HG03045 (cell line): ENCODE measurements around the gene TMEM178B.
"Not testable (repeated sequence)": the region's sequence is repeated elsewhere in the genome, so short reads cannot be mapped to it uniquely, and the experiment has no call there.

ENCODE experiments used
- ATAC-seq: cut with Tn5 transposase; IDR thresholded peaks from one replicate; pipeline ENCODE4 v1.9.1; 2021; ENCODE audit warnings: mild to moderate bottlenecking, moderate library complexity; ENCODE audit not compliant: unreplicated experiment

The TMEM178B gene

DNA sequence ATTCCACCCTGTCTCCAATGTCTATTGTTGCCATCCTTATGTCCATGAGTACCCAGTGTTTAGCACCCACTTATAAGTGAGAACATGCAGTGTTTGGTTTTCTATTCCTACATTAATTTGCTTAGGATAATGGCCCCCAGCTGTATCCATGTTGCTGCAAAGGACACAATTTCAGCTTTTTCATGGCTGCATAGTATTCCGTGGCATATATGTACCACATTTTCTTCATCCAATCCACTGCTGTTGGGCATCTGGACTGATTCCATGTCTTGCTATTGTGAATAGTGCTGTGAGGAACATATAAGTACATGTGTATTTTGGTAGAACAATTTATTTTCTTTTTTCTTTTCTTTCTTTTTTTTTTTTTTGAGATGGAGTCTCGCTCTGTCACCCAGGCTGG, 68.2 kb downstream of the TMEM178B start:
- no peak for ATAC-seq

- no peak for ATAC-seq
Measured at GRCh38 chr7:141144921-141145629, 71.2 kb downstream of the TMEM178B start.

DNA sequence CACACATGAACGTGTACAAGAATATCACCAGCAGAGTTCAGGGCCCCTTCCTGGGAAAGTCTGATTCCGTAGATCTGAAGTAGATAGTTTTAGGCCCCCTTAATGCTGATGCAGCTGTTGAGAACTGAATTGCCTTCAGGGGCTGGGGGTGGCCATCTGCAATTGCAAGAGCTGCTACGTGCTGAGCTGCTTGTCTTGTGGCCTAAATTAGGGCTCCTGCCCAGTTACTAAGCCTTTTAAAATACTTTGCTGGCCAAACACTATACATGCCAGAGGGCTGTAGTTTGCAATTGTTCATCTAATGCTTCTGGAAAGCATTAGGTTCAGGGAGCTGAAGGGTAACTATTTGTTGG, 71.7 kb downstream of the TMEM178B start:
- ATAC-seq, result no peak

DNA sequence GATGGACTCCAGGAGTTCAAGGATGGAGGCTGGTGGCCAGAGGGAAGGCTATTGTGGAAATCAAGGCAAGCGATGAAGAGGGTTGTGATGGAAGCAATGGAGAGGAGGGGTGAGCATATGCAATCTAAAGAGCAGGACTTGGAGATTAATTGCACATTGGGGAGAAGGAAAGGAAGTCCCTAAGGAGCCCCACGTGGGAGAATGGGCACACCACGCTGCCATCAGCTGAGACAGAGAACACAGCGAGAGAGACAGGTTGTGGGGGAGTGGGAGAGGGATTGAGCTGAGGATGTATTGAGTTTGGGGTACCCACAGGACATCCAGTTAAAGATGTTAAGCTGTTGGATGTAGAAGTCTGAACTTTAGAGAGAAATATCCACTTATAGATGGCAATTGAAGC, 73.6 kb downstream of the TMEM178B start:
- no peak for ATAC-seq

DNA sequence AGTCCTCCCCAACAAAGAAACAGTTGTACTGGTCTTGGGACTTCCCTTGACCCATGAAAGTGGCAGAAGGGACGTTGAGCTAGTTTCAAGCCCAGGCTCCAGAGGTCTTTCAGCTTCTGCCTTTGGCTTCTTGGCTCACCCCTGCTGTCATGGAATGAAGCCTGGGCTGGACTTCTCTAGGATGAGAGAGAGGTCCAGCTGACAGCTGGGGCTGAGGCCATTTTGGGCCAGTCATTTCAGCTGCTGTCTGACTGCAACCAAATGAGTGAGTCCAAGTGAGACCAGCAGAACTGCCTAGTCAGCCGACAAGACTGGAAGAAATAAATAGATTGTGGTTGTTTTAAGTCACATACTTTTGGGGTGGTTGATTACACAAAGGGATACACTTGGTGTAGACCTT, 76.6 kb downstream of the TMEM178B start:
- no peak for ATAC-seq

GRCh38 chr7:141151746-141152145, 77.9 kb downstream of the TMEM178B start:
- no peak for ATAC-seq

- ATAC-seq, result no peak
Measured at GRCh38 chr7:141153231-141153630, 79.4 kb downstream of the TMEM178B start.

DNA sequence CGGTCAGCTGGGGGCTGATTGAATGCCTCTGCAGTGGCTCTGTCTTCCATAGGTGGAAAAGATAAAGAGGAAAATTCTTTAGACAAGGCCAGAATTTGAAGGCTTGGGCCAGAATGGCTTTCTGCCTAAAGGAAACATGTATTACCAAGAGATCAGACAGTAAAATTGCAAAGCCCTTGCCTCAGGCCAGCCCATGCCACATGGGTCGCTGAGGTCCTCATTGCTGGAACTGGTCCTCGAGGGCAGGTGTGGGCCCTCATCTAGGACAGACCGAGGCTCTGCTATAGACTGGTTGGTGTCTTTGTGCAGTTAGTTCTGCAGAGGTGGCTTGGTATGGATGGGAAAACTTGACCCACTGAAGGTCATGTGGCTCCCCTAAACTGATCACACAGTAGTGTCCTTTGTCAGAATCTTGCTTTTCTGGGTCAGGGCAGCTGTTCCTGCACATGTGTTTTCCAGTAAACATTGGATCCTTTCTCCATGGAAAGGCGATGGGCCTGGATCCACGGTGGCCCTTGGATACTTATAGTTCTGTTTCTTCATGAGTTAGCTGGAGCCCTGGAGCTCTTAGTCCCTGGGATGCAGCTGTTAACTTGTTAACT, 80.4 kb downstream of the TMEM178B start:
- ATAC-seq, result no peak

DNA sequence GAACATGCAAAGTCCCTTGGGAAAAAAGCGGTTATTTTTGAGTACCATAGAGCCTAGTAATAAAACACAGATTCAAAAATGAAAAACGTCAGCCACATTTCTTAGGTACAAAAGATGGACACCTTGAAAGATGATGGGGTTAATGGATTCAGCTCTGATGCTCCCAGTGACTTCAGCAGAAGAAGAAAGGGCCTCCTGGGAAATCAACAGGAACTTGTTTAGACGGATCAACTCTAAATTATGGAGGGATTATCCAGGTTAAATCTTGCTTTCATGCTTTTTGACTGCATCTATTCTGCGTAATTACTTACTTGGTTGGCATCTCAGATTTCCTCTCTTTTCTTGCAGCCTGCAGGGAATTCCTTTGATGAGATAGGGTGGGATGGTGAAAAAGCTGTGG, 82.5 kb downstream of the TMEM178B start:
- no peak for ATAC-seq

- ATAC-seq, result no peak
Measured at GRCh38 chr7:141157138-141157765, 83.4 kb downstream of the TMEM178B start.

DNA sequence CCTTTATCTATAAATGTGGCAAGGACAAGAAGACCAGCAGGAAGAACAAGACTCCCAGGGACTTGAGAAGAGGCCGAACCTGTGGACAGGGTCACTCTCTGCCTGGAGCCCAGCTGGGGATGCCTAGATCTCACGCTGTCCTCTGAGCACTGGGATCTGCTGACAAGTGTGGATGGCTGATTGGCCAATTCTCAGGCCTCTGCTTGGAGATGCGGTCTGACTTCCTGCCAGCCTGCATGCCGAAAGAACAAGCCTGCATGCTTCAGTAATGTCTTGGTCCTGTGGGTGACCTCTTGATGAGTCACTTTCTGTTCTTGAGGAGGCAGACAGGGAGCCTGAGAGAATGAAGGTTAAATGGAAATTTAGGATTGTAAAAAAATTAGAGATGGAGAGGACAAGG, 84.7 kb downstream of the TMEM178B start:
- ATAC-seq, result no peak

- no peak for ATAC-seq
Measured at GRCh38 chr7:141160246-141160860, 86.5 kb downstream of the TMEM178B start.

- ATAC-seq, result no peak
Measured at GRCh38 chr7:141161550-141162535, 88.0 kb downstream of the TMEM178B start.

- no peak for ATAC-seq
Measured at GRCh38 chr7:141165521-141165920, 91.7 kb downstream of the TMEM178B start.

DNA sequence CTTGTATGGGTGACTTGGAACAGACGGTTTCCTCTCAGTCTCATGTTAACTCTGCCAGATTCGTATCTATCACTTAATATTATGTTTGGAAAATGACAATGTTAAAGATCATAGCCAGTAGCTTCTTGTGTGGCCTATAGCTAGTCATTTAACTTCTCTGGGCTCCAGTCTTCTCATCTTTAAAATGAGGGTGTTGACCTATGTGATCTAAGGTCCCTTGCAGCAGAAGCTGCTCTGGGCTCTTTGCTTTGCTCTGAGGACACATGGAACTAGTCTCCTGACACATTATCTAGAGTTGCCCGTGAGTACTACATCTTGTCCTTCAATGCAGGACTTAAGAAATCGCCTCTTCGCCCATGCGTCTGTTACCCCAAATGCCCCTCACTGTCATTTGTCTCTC, 93.1 kb downstream of the TMEM178B start:
- ATAC-seq, result no peak

- ATAC-seq, result no peak
Measured at GRCh38 chr7:141167381-141167964, 93.6 kb downstream of the TMEM178B start.

GRCh38 chr7:141169157-141169556, 95.3 kb downstream of the TMEM178B start:
- ATAC-seq, result not testable (repeated sequence)

GRCh38 chr7:141175728-141176127, 101.9 kb downstream of the TMEM178B start:
- ATAC-seq, result not testable (repeated sequence)

GRCh38 chr7:141177120-141177519, 103.3 kb downstream of the TMEM178B start:
- ATAC-seq, result not testable (repeated sequence)

GRCh38 chr7:141178486-141179135, 104.7 kb downstream of the TMEM178B start:
- no peak for ATAC-seq
